ENCODE data around the gene LSM3.

Gene LSM3

DNA sequence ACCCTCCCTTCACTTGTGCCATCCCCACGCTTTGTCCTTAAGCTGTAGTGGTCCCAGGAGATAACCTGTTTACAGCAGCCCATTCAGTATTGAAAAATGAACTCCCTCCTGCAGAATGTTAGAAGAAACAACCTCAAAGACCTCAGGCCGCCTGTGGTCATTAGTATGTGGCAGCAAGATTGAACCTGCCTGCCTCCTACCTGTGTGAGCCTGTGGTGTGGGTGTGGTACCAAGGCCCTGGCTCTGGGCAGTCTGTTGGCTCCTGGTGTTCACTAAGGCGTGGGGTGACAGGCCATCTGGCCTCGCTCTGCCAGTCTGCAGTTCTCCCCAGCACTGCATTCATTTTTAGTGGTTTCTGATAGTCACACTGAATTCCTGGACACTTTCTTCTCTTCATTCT, 21.0 kb downstream of the LSM3 start:
- no peak overlapping the region for H3K27ac ChIP-seq (ENCODE audit: low read length)
- H3K36me3 ChIP-seq (replicated peaks; ENCODE audit: insufficient read depth, low read length): no peaks in the 10 kb centered on the region; the same call in 1 of the 2 replicates
- no peaks in the 10 kb centered on the region for H3K4me1 ChIP-seq (ENCODE audit: low read length)
- no peaks in the 10 kb centered on the region for H4K20me1 ChIP-seq (ENCODE audit: insufficient read depth, low read length)
- H3K79me2 ChIP-seq (ENCODE audit: low read length): peaks cover 18% of the 10 kb centered on the region
- DNase-seq: no peak
- no peak overlapping the region for H3K4me2 ChIP-seq (ENCODE audit: low read depth, low read length)
- TF ChIP-seq, protein P1, sequence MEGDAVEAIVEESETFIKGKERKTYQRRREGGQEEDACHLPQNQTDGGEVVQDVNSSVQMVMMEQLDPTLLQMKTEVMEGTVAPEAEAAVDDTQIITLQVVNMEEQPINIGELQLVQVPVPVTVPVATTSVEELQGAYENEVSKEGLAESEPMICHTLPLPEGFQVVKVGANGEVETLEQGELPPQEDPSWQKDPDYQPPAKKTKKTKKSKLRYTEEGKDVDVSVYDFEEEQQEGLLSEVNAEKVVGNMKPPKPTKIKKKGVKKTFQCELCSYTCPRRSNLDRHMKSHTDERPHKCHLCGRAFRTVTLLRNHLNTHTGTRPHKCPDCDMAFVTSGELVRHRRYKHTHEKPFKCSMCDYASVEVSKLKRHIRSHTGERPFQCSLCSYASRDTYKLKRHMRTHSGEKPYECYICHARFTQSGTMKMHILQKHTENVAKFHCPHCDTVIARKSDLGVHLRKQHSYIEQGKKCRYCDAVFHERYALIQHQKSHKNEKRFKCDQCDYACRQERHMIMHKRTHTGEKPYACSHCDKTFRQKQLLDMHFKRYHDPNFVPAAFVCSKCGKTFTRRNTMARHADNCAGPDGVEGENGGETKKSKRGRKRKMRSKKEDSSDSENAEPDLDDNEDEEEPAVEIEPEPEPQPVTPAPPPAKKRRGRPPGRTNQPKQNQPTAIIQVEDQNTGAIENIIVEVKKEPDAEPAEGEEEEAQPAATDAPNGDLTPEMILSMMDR (IDR thresholded peaks at IDR 0.05; ENCODE audit: low read length): no peak
- no peak for TF ChIP-seq EZH2 (optimal IDR thresholded peaks at IDR 0.05; ENCODE audit: low read depth, low read length)
- TF ChIP-seq EZH2phosphoT487 (IDR thresholded peaks at IDR 0.05; ENCODE audit: low read length): no peak
- H3K9me2 ChIP-seq (replicated peaks; ENCODE audit: insufficient read depth, low read length): no peaks in the 10 kb centered on the region
- no peak overlapping the region for H3K9ac ChIP-seq (ENCODE audit: low read length)
- no peak overlapping the region for H2AFZ ChIP-seq (ENCODE audit: low read length)
- no peaks in the 10 kb centered on the region for H3K9me3 ChIP-seq (replicated peaks; ENCODE audit: insufficient read depth, low read length)
- no peaks in the 10 kb centered on the region for H3F3A ChIP-seq (ENCODE audit: insufficient read depth, low read length)
- no peak overlapping the region for H3K4me3 ChIP-seq (ENCODE audit: low read length)
- no peaks in the 10 kb centered on the region for H3K27me3 ChIP-seq (replicated peaks; ENCODE audit: insufficient read depth, low read length)

DNA sequence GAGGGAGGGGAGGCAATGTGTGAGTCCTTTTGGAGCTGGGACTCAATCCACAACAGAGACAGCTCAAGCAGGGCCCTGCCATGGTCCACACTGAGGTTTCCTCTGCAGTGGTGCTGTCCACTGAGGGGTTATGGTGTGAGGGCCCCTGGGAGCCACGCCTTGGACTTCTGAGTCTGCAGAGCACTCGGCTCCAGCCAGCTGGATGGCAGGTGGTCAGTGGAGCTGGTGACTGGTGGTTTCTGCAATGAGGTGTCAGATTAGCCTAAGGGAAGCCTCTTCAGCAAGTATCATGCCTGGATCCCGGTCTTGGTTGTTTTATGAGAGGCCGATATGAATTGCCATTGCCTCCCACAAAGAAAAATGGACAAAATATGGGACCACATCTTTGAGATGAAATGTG, 21.7 kb downstream of the LSM3 start:
- Histone ChIP-seq H3K9me3 (replicated peaks; ENCODE audit: insufficient read depth, low read length) (no peaks in the 10 kb centered on the region), H3K9me2 (replicated peaks; ENCODE audit: insufficient read depth, low read length) (no peaks in the 10 kb centered on the region), H4K20me1 (ENCODE audit: insufficient read depth, low read length) (no peaks in the 10 kb centered on the region), H3F3A (ENCODE audit: insufficient read depth, low read length) (no peaks in the 10 kb centered on the region), H3K79me2 (ENCODE audit: low read length) (peaks cover 12% of the 10 kb centered on the region), H3K4me3 (ENCODE audit: low read length) (no peak overlapping the region), H3K4me1 (ENCODE audit: low read length) (no peaks in the 10 kb centered on the region), H3K27me3 (replicated peaks; ENCODE audit: insufficient read depth, low read length) (no peaks in the 10 kb centered on the region), H3K9ac (ENCODE audit: low read length) (no peak overlapping the region), H2AFZ (ENCODE audit: low read length) (no peak overlapping the region), H3K4me2 (ENCODE audit: low read depth, low read length) (no peak overlapping the region), H3K27ac (ENCODE audit: low read length) (no peak overlapping the region), H3K36me3 (replicated peaks; ENCODE audit: insufficient read depth, low read length) (no peaks in the 10 kb centered on the region; the same call in 1 of the 2 replicates)
- TF ChIP-seq, protein P1 (IDR thresholded peaks at IDR 0.05; ENCODE audit: low read length): no peak
- no peak for DNase-seq

DNA sequence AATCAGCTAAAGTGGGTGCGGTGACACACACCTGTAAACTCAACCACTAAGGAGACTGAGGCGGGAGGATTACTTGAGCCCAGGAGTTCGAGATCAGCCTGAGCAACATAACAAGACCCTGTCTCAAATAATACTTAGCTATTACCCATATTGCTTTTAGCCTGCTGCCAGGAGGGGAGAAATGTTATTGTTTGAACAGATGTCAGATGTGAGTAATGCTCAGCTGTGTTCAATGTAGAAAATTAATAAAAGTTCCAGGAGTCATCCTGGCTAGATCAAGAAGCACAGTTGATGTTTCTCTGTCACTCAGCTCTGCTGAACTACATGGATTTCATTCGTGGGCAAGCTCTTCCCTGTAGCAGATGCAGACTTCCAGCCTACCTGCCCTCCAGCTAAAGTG, 22.2 kb downstream of the LSM3 start:
- TF ChIP-seq EZH2phosphoT487 (IDR thresholded peaks at IDR 0.05; ENCODE audit: low read length) (no peak), EZH2 (optimal IDR thresholded peaks at IDR 0.05; ENCODE audit: low read depth, low read length) (no peak)
- TF ChIP-seq, protein P1 (IDR thresholded peaks at IDR 0.05; ENCODE audit: low read length): no peak
- Histone ChIP-seq H2AFZ (ENCODE audit: low read length) (no peak overlapping the region), H3K27me3 (replicated peaks; ENCODE audit: insufficient read depth, low read length) (no peaks in the 10 kb centered on the region), H3K9ac (ENCODE audit: low read length) (no peak overlapping the region), H3F3A (ENCODE audit: insufficient read depth, low read length) (no peaks in the 10 kb centered on the region), H3K4me3 (ENCODE audit: low read length) (no peak overlapping the region), H3K4me2 (ENCODE audit: low read depth, low read length) (no peak overlapping the region), H3K79me2 (ENCODE audit: low read length) (0 out of 2 replicates have a peak, but pooled peaks cover 8% of the 10 kb centered on the region), H3K9me2 (replicated peaks; ENCODE audit: insufficient read depth, low read length) (no peaks in the 10 kb centered on the region), H4K20me1 (ENCODE audit: insufficient read depth, low read length) (no peaks in the 10 kb centered on the region), H3K9me3 (replicated peaks; ENCODE audit: insufficient read depth, low read length) (no peaks in the 10 kb centered on the region), H3K36me3 (replicated peaks; ENCODE audit: insufficient read depth, low read length) (no peaks in the 10 kb centered on the region; the same call in 1 of the 2 replicates), H3K4me1 (ENCODE audit: low read length) (no peaks in the 10 kb centered on the region), H3K27ac (ENCODE audit: low read length) (no peak overlapping the region)
- no peak for DNase-seq
